Progenitor cell of endocrine pancreas (in vitro differentiated cells): ENCODE results near the gene TAF4. TPM values are rescaled to one million over a fixed set of nuclear protein-coding genes. Genes with fewer than 3 reads are reported as not detected.
A peak's percentile ranks its signal among the peaks of the same experiment; 100 is the strongest.

ENCODE experiments used
- DNase-seq: peaks from one replicate; pipeline ENCODE4 v3.0.0; 2021; ENCODE audit warnings: low spot score; ENCODE audit not compliant: unreplicated experiment
- H3K27ac Mint-ChIP-seq: 2 replicates; pipeline ENCODE4 v1.8.0; 2021; ENCODE audit warnings: mild to moderate bottlenecking, moderate library complexity, mixed read lengths
- H3K27me3 Mint-ChIP-seq: 2 replicates; pipeline ENCODE4 v1.8.0; 2021; ENCODE audit warnings: mixed read lengths
- H3K36me3 Mint-ChIP-seq: 2 replicates; pipeline ENCODE4 v1.8.0; 2022; ENCODE audit warnings: mixed read lengths; ENCODE audit not compliant: insufficient read depth
- H3K4me1 Mint-ChIP-seq: 2 replicates; pipeline ENCODE4 v1.8.0; 2021; ENCODE audit warnings: low read depth, mixed read lengths
- H3K4me3 Mint-ChIP-seq: 2 replicates; pipeline ENCODE4 v1.8.0; 2021; ENCODE audit warnings: low read depth, mild to moderate bottlenecking, moderate library complexity, mixed read lengths
- H3K9me3 Mint-ChIP-seq: 2 replicates; pipeline ENCODE4 v1.8.0; 2021; ENCODE audit warnings: low read depth, mixed read lengths
- total RNA-seq: library from RNA; stranded (reverse); gene quantifications from 2 replicates; pipeline ENCODE4 v1.2.1, GENCODE V29; 2021
- TF ChIP-seq, protein P1 (sequence below): fragments of 200-600 bp; sonication (generic); IDR thresholded peaks from one replicate; pipeline ENCODE4 v1.5.0; 2021; ENCODE audit warnings: antibody characterized with exemption, mild to moderate bottlenecking; ENCODE audit not compliant: unreplicated experiment

TAF4 gene
- total RNA-seq, 1 donor from 2014 or later: 34.7 TPM

DNA sequence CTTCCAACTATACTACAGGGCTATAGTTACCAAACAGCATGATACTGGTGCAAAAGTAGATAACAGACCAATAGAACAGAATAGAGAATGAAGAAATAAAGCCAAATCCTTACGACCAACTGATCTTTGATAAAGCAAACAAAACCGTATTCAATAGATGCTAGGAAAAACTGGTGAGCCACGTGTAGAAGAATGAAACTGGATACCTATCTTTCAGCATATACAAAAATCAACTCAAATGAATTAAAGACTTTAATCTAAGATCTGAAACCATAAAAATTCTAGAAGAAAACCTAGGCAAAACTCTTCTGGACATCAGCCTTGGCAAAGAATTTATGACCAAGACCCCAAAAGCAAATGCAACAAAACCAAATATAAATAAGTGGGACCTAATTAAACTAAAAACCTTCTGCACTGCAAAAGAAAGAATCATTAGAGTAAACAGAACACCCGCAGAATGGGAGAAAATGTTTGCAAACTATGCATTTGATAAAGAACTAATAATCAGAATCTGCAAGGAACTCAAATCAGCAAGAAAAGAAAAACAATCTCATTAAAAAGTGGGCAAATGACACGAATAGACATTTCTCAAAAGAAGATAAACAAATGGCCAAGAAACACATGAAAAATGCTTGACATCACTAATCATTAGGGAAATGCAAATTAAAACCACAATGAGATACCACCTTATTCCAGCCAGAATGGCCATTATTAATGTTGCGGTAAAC, 109.8 kb downstream of the TAF4 start:
- H3K4me3 Mint-ChIP-seq: no peak overlapping the region
- TF ChIP-seq, protein P1, sequence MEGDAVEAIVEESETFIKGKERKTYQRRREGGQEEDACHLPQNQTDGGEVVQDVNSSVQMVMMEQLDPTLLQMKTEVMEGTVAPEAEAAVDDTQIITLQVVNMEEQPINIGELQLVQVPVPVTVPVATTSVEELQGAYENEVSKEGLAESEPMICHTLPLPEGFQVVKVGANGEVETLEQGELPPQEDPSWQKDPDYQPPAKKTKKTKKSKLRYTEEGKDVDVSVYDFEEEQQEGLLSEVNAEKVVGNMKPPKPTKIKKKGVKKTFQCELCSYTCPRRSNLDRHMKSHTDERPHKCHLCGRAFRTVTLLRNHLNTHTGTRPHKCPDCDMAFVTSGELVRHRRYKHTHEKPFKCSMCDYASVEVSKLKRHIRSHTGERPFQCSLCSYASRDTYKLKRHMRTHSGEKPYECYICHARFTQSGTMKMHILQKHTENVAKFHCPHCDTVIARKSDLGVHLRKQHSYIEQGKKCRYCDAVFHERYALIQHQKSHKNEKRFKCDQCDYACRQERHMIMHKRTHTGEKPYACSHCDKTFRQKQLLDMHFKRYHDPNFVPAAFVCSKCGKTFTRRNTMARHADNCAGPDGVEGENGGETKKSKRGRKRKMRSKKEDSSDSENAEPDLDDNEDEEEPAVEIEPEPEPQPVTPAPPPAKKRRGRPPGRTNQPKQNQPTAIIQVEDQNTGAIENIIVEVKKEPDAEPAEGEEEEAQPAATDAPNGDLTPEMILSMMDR: no peak
- no peaks in the 10 kb centered on the region for H3K36me3 Mint-ChIP-seq
- peak overlapping the region; percentile 14 for H3K27ac Mint-ChIP-seq
- no peaks in the 10 kb centered on the region for H3K9me3 Mint-ChIP-seq
- peaks cover 13% of the 10 kb centered on the region for H3K27me3 Mint-ChIP-seq
- H3K4me1 Mint-ChIP-seq: peaks cover 18% of the 10 kb centered on the region
- DNase-seq: no peak

DNA sequence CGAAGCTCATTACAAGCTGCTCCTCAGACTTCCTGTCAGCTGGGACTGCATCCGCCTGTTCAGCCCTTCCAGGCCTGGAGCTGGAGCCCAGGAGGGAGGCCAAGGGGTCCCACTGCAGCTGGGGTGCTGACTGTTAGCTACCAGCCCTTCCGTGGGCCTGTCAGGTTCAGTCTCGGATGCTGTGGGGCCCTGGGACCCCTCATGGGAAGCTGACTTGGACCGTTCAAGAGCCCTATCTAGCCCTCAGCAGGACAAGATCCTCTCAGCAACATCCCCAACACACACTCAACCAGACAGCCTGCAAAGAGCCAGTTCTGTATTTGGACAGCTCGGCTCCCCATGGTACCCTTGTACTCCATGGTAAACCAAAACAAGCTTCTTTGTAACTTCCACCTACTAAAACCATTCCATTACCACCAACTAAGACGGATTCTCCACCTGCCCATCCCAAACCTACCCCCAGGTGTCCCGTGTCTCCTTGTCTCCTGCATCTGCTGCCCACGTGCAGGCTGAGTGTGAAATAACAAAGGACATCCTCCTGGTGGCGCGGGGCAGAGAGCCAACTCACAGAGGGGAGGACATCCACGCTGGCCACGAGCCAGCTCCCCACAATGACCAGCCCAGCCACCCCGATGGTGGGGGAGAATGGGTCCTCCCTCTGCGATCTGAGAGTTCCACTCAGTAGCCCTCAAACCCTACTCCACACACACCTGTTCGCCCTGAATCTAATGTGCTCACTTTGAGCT, 111.2 kb downstream of the TAF4 start:
- peaks cover 13% of the 10 kb centered on the region for H3K27me3 Mint-ChIP-seq
- H3K4me1 Mint-ChIP-seq: peaks cover 18% of the 10 kb centered on the region

DNA sequence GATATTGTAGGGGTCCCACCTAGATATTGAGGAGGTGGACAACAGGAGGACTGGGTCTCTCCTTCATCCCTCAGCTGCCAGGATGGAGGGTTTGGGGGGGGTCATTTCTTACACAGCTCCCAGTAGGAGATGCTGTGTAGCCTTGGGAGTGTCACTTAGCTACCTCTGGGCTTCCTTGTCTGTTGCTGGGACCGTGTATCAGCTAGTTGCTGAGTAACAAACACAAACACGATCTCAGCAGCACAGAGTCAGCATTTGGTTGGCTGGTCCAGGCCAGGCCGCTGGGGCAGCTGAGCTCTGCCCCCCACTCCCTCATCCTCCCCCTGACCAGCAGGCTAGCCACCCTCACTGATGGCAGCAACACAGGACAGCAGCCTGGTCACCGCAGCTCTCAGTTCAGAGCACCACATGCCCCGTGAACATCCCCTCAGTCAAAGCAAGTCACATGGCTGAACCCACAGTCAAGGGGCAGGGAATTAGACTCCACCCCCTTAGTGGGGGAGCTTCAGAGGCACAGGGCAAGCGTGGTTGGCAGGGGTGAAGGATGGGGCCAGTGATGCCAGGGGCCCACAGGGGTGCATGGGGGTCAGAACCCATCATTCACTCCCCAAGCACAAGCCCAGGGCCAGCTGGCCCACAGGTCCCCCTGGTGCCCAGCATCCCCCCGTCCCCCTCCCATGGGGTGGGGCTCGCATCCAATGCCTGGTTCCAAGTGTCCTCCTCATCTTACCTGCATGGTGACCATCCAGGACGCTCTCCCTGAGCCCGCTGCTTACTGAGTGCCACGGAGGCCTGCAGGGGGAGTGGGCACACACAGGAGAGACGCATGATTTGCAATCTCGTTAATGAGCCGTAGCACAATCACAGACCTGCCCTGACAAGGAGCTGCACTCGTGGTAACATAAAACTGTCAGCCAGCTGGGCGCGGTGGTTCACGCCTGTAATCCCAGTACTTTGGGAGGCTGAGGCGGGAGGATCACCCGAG, 112.4 kb downstream of the TAF4 start:
- Mint-ChIP-seq H3K27me3 (peaks cover 13% of the 10 kb centered on the region), H3K27ac (no peak overlapping the region), H3K9me3 (no peaks in the 10 kb centered on the region), H3K36me3 (no peaks in the 10 kb centered on the region), H3K4me1 (peaks cover 18% of the 10 kb centered on the region), H3K4me3 (no peak overlapping the region)
- TF ChIP-seq, protein P1: no peak
- no peak for DNase-seq

More for the DNA sequence above, 111.2 kb downstream of the TAF4 start:
- H3K9me3 Mint-ChIP-seq: no peaks in the 10 kb centered on the region
- H3K36me3 Mint-ChIP-seq: no peaks in the 10 kb centered on the region
- no peak overlapping the region for H3K4me3 Mint-ChIP-seq
- TF ChIP-seq, protein P1: no peak
- H3K27ac Mint-ChIP-seq: no peak overlapping the region
- DNase-seq: no peak

DNA sequence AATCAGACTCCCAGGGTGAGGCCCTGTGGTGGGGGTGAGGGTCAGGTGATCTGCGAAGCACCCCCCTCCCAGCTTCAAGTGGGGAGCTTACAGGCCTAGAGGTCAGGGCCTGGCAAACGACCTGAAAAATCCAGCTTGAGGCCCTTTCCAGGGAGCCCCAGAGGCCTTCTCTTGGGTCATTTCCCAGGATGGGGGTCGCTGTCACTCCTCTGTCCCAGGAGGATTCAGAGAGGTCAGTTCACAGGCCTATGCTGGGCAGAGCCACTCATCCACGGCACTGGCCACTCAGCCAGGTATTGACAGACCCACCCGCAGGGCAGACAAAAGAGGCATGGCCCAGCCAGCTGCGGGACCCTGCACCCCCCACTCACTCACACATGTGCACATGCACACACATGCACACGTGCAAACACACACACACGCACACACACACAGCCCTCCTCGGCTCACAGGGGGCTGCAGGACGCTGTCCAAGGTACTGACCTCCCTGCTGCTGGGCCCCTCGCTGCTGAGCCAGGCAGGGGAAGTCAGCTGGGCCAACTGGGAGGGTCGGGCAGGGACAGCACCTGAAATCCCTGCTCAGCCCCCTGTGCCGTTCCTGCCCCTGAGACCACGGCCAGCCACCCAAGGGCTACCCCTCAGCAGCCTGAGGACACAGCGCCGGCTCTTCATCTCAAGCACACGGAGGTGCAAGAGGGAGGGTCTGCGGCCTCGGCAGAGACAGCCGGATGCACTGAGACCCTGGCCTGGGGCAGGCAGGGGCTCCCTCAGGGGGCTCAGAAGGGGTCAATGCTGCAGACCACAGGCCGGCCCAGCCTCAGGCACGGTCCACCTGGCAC, 113.8 kb downstream of the TAF4 start:
- no peaks in the 10 kb centered on the region for H3K36me3 Mint-ChIP-seq
- H3K27me3 Mint-ChIP-seq: peaks cover 13% of the 10 kb centered on the region
- peak overlapping the region; percentile 72 for H3K27ac Mint-ChIP-seq
- TF ChIP-seq, protein P1: no peak
- peaks cover 13% of the 10 kb centered on the region for H3K4me1 Mint-ChIP-seq
- H3K9me3 Mint-ChIP-seq: no peaks in the 10 kb centered on the region
- DNase-seq: peak; percentile 77
- H3K4me3 Mint-ChIP-seq: no peak overlapping the region
